CD4-positive, CD25-positive, alpha-beta regulatory T cell (primary cell): ENCODE data around the gene SH3RF1. TPM values are rescaled to one million over a fixed set of nuclear protein-coding genes. Genes with fewer than 3 reads are reported as not detected.

Experiments
- ATAC-seq, 2 donors: fragments of 150-1000 bp; cut with Tn5 transposase; one replicate each; pipeline ENCODE4 v1.10.0; 2021; ENCODE audit warnings: low read depth in 2 of 2, moderate number of reproducible peaks in 2 of 2, moderate library complexity in 1 of 2
- DNase-seq, 3 donors: peaks; one replicate each; pipeline versions ENCODE4 v3.0.0 to v3.0.0-alpha.2; 2012 to 2022; ENCODE audit warnings: mixed read lengths in 1 of 3
- H3K27ac ChIP-seq: one replicate; pipeline ENCODE4 v1.7.0; 2013; ENCODE audit warnings: mild to moderate bottlenecking, low read length; ENCODE audit not compliant: insufficient read depth, poor library complexity, severe bottlenecking
- H3K27me3 ChIP-seq: one replicate; pipeline ENCODE4 v1.7.0; 2013; ENCODE audit warnings: low read length; ENCODE audit not compliant: control insufficient read depth, insufficient read depth
- H3K36me3 ChIP-seq: one replicate; pipeline ENCODE4 v1.7.0; 2013; ENCODE audit warnings: mild to moderate bottlenecking, low read length, moderate library complexity; ENCODE audit not compliant: control insufficient read depth, insufficient read depth
- H3K4me1 ChIP-seq: 2 replicates; pipeline ENCODE4 v1.7.0; 2013; ENCODE audit warnings: mild to moderate bottlenecking, low read length; ENCODE audit not compliant: insufficient read depth, control insufficient read depth, poor library complexity, severe bottlenecking
- H3K4me3 ChIP-seq: one replicate; pipeline ENCODE4 v1.7.0; 2013; ENCODE audit warnings: low read depth, mild to moderate bottlenecking, low read length, moderate library complexity
- H3K9me3 ChIP-seq, 2 experiments: 1 replicate in 1 of 2; 2 replicates in 1 of 2; pipeline ENCODE4 v1.7.0; 2013; ENCODE audit warnings: low read length in 2 of 2, mild to moderate bottlenecking in 1 of 2, moderate library complexity in 1 of 2; ENCODE audit not compliant: control insufficient read depth in 2 of 2
- H3K27ac Mint-ChIP-seq, 3 donors: one replicate each; pipeline ENCODE4 v1.8.0; 2020 to 2022; ENCODE audit warnings: mild to moderate bottlenecking in 3 of 3, mixed read lengths in 3 of 3, moderate library complexity in 2 of 3
- H3K27me3 Mint-ChIP-seq: one replicate; pipeline ENCODE4 v1.8.0; 2022; ENCODE audit warnings: mild to moderate bottlenecking, mixed read lengths
- H3K36me3 Mint-ChIP-seq: one replicate; pipeline ENCODE4 v1.8.0; 2020; ENCODE audit warnings: mixed read lengths
- H3K4me1 Mint-ChIP-seq, 4 donors: one replicate each; pipeline ENCODE4 v1.8.0; 2020 to 2022; ENCODE audit warnings: mixed read lengths in 4 of 4, mild to moderate bottlenecking in 1 of 4
- H3K4me3 Mint-ChIP-seq, 4 donors: one replicate each; pipeline ENCODE4 v1.8.0; 2020 to 2022; ENCODE audit warnings: mild to moderate bottlenecking in 4 of 4, mixed read lengths in 4 of 4, moderate library complexity in 3 of 4
- H3K9me3 Mint-ChIP-seq, 7 donors: one replicate each; pipeline ENCODE4 v1.8.0; 2020 to 2022; ENCODE audit warnings: mixed read lengths in 7 of 7, mild to moderate bottlenecking in 3 of 7, moderate library complexity in 2 of 7
- polyA plus RNA-seq, 4 donors: library from polyadenylated mRNA; unstranded; fragments of 300-500 nt; fragmentation: Illumina TruSeq; gene quantifications; one replicate each; pipeline ENCODE4 v1.2.3, GENCODE V29; 2021
- total RNA-seq: library from RNA; stranded (reverse); gene quantifications from one replicate; pipeline ENCODE4 v1.2.3, GENCODE V29; 2022

Gene SH3RF1
- total and polyA plus RNA-seq, 5 donors from 2014 or later = 0.69 TPM; not detected in 4

DNA sequence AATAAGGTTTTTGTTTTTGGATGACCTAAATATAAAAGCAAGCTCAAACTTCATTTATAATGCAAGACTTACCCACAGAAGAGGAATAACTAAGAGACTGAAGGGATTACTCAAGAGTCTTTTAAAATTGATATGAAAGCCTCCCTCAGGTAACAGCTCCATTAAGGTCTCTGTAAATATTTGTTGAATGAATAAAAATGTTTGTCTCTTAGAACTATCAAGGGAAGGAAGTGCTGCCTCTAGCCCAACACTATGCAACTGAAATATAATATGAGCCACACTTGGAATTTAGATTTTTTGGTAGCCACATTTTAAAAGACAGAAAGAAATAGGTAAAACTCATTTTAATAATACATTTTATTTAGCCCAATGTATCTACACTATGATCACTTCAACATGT, 127.8 kb downstream of the SH3RF1 start:
- Histone ChIP-seq H3K9me3 (no peaks in the 10 kb centered on the region), H3K36me3 (no peaks in the 10 kb centered on the region), H3K27ac (no peak overlapping the region), H3K4me1 (no peaks in the 10 kb centered on the region), H3K4me3 (no peak overlapping the region), H3K27me3 (no peaks in the 10 kb centered on the region)
- Mint-ChIP-seq H3K9me3 (no peaks in the 10 kb centered on the region), H3K27me3 (peaks cover 9% of the 10 kb centered on the region), H3K4me3 (no peak overlapping the region), H3K4me1 (no peaks in the 10 kb centered on the region), H3K36me3 (no peaks in the 10 kb centered on the region), H3K27ac (no peak overlapping the region)
- DNase-seq (no peak), ATAC-seq (no peak)

DNA sequence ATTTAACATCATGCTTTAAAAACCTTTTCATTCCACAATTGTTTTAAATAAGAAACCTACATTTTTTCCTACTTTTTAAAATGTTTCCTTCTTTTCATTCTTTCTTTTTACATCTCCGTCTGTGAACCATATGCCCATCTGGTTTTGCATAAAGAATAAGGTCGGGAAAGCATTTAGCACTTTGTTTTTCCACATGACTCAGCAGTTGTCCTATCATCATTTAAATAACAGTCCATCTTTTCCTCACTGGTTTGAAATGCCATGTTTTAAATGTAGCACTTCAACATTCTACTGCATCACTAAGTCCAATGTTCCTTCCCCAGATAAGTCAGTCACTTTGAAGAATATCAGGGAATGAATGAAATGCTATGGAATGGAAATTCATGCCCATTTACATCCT, 128.4 kb downstream of the SH3RF1 start:
- H3K27me3 Mint-ChIP-seq = peaks cover 9% of the 10 kb centered on the region
- Histone ChIP-seq H3K4me1 (no peaks in the 10 kb centered on the region), H3K4me3 (no peak overlapping the region), H3K27me3 (no peaks in the 10 kb centered on the region), H3K27ac (no peak overlapping the region), H3K36me3 (no peaks in the 10 kb centered on the region), H3K9me3 (no peaks in the 10 kb centered on the region)
- H3K9me3 Mint-ChIP-seq = no peaks in the 10 kb centered on the region
- DNase-seq (no peak), ATAC-seq (no peak)
- H3K4me1 Mint-ChIP-seq = no peaks in the 10 kb centered on the region
- H3K36me3 Mint-ChIP-seq = no peaks in the 10 kb centered on the region
- H3K4me3 Mint-ChIP-seq = no peak overlapping the region
- no peak overlapping the region for H3K27ac Mint-ChIP-seq

DNA sequence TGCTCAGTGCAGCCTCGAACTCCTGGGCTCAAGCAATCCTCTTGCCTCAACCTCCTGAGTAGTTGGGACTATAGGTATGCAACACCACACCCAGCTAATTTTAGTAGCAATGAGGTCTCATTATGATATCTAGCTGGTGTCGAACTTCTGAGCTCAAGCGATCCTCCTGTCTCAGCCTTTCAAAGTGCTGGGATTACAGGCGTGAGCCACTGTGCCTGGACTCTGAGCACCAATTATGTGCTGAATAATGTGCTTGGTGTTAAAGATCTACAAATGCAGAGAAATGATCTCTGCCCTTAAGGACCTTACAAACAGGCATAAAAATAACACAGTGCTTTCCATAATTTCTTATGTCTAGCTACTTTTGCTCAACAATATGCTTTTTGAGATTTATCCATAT, 131.7 kb downstream of the SH3RF1 start:
- no peaks in the 10 kb centered on the region for H3K27me3 ChIP-seq
- Mint-ChIP-seq H3K27ac (no peak overlapping the region), H3K36me3 (no peaks in the 10 kb centered on the region), H3K27me3 (no peaks in the 10 kb centered on the region), H3K9me3 (no peaks in the 10 kb centered on the region), H3K4me1 (no peaks in the 10 kb centered on the region), H3K4me3 (no peak overlapping the region)
- DNase-seq (no peak), ATAC-seq (no peak)
- H3K9me3 ChIP-seq = no peaks in the 10 kb centered on the region
- no peak overlapping the region for H3K27ac ChIP-seq
- no peak overlapping the region for H3K4me3 ChIP-seq
- H3K4me1 ChIP-seq = no peaks in the 10 kb centered on the region
- no peaks in the 10 kb centered on the region for H3K36me3 ChIP-seq

DNA sequence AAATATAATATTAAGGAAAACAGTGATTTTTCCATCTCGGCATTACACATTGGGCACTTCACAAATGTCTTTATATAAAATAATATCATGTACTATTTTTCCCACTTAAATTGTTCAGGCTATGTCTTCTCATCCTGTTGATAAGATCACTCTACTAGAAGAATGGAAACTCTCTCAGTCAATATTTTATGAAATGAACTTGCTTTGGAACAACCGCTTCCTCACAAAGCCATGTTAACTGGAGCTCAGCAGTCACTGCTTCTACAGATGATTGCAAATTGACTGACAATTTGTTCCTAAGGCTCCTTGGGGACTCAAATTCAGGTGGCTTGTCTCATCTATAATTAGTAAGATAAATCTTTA, 133.2 kb downstream of the SH3RF1 start:
- Histone ChIP-seq H3K36me3 (no peaks in the 10 kb centered on the region), H3K4me1 (no peaks in the 10 kb centered on the region), H3K27ac (no peak overlapping the region), H3K9me3 (no peaks in the 10 kb centered on the region), H3K27me3 (no peaks in the 10 kb centered on the region), H3K4me3 (no peak overlapping the region)
- H3K9me3 Mint-ChIP-seq = no peaks in the 10 kb centered on the region
- no peaks in the 10 kb centered on the region for H3K36me3 Mint-ChIP-seq
- no peak for ATAC-seq
- no peaks in the 10 kb centered on the region for H3K27me3 Mint-ChIP-seq
- H3K4me3 Mint-ChIP-seq = no peak overlapping the region
- H3K4me1 Mint-ChIP-seq = no peaks in the 10 kb centered on the region
- no peak for DNase-seq
- no peak overlapping the region for H3K27ac Mint-ChIP-seq

DNA sequence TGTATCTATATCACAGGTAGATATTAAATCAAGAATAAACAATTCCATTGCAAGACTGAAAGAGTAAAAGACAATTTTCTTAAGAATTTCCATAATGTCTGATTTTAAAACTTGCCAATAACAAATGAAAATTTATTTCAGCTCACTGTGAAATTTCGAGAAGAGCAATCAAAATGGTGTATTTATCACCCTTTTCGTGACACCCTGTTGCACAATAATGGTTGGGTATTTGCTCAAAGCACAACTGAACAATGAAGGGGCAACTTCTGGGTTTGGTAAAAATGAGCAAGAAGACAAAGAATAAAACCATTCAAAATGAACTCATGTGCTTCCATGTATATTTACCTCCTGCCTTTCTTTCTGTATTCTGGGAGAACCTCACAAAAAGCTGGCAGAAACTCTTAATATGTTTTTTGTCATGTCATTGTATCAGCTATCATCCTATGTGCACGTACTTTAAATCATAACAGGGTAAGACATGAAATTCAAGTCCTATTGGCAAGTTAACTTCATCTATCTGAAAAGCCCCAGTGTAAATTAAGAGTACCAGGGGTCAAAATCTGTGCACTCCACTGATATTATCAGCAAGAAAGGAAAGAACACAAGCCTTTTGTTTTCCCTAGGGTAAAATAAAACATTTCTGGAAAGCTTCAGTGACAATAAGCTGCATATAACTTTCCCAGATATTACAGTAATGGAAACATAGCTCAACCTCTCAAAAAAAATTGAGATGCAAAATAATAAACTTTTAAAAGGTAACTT, 133.8 kb downstream of the SH3RF1 start:
- Mint-ChIP-seq H3K9me3 (no peaks in the 10 kb centered on the region), H3K4me1 (no peaks in the 10 kb centered on the region), H3K27me3 (no peaks in the 10 kb centered on the region), H3K36me3 (no peaks in the 10 kb centered on the region), H3K27ac (no peak overlapping the region), H3K4me3 (no peak overlapping the region)
- Histone ChIP-seq H3K4me3 (no peak overlapping the region), H3K36me3 (no peaks in the 10 kb centered on the region), H3K27ac (no peak overlapping the region), H3K9me3 (no peaks in the 10 kb centered on the region), H3K4me1 (no peaks in the 10 kb centered on the region), H3K27me3 (no peaks in the 10 kb centered on the region)
- DNase-seq (no peak), ATAC-seq (no peak)

DNA sequence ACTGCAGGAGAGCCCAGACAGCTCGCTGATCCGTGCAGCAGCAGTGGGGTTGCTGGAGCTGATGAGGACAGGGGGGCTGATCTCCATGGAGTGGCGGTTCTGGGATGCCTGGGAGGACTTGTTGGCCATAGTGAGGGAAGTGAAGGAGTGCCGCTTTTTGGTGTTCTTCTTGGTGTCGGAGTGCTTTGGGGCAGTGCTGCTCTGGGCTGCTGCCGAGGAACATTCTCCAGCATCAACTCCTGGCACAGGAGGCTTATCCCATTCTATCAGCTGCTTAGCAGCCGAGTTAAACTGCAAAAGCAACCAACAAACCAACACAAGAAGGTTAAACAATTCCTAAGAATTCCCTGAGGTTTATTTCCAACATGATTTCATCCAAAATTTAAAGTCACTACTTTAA, 134.4 kb downstream of the SH3RF1 start:
- no peaks in the 10 kb centered on the region for H3K9me3 Mint-ChIP-seq
- no peak for ATAC-seq
- no peaks in the 10 kb centered on the region for H3K27me3 Mint-ChIP-seq
- Histone ChIP-seq H3K27me3 (no peaks in the 10 kb centered on the region), H3K4me1 (no peaks in the 10 kb centered on the region), H3K27ac (no peak overlapping the region), H3K36me3 (no peaks in the 10 kb centered on the region), H3K4me3 (no peak overlapping the region), H3K9me3 (no peaks in the 10 kb centered on the region)
- DNase-seq = no peak
- no peaks in the 10 kb centered on the region for H3K4me1 Mint-ChIP-seq
- H3K27ac Mint-ChIP-seq = no peak overlapping the region
- H3K36me3 Mint-ChIP-seq = no peaks in the 10 kb centered on the region
- H3K4me3 Mint-ChIP-seq = no peak overlapping the region

DNA sequence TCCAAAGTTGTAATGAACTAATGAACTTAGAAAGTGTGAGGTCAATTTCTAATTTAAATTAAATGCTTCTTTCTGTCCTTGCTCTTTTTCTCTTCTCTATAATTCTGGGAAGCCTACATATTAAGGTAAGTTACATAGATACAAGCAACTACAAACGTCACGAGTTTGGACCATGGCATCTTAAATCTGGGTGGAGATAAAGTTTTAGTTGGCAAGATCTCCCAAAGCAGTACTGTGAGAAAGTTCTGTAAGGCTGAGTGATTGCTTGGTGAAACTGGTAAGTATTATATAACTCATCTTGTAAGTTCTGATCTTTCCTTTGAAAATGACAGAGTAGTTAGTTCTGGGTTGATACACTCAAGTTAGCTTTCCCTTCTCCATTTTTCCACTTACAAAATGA, 135.0 kb downstream of the SH3RF1 start:
- no peaks in the 10 kb centered on the region for H3K9me3 Mint-ChIP-seq
- Histone ChIP-seq H3K36me3 (no peaks in the 10 kb centered on the region), H3K4me1 (no peaks in the 10 kb centered on the region), H3K4me3 (no peak overlapping the region), H3K27me3 (no peaks in the 10 kb centered on the region), H3K27ac (no peak overlapping the region), H3K9me3 (no peaks in the 10 kb centered on the region)
- DNase-seq (no peak), ATAC-seq (no peak)
- H3K36me3 Mint-ChIP-seq = no peaks in the 10 kb centered on the region
- H3K27ac Mint-ChIP-seq = no peak overlapping the region
- no peaks in the 10 kb centered on the region for H3K4me1 Mint-ChIP-seq
- no peaks in the 10 kb centered on the region for H3K27me3 Mint-ChIP-seq
- no peak overlapping the region for H3K4me3 Mint-ChIP-seq

DNA sequence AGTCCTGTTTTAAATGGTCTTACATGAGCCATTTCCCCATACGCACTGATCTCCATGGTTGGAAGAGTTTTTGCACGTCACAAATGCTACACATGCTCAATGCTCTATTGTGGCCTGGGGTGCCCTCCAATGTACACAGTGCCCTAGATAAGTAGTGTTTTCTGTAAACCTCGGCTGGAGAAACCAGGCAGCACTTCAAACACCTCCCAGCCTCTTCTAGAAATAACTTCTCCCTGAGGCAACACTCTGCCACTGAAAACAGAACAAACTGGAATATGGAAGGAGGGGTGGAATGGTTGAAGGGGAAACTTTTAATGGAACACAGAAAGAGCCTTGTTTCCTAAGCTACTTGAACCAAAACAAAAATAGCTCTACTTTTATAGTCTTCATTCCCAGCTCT, 136.8 kb downstream of the SH3RF1 start:
- H3K9me3 ChIP-seq = no peaks in the 10 kb centered on the region
- Mint-ChIP-seq H3K27me3 (no peaks in the 10 kb centered on the region), H3K27ac (peak overlapping the region in 1 of 3 donors; percentile 61), H3K9me3 (peaks cover 0 to 2% (median 0%) of the 10 kb centered on the region in 7 donors), H3K4me3 (no peak overlapping the region), H3K4me1 (no peaks in the 10 kb centered on the region), H3K36me3 (no peaks in the 10 kb centered on the region)
- no peak overlapping the region for H3K4me3 ChIP-seq
- DNase-seq (no peak), ATAC-seq (no peak)
- H3K36me3 ChIP-seq = no peaks in the 10 kb centered on the region
- H3K4me1 ChIP-seq = no peaks in the 10 kb centered on the region
- H3K27me3 ChIP-seq = no peaks in the 10 kb centered on the region
- no peak overlapping the region for H3K27ac ChIP-seq
